GM12878 (cell line): ENCODE measurements around the gene TNXB. TPM values are rescaled to one million over a fixed set of nuclear protein-coding genes. Genes with fewer than 3 reads are reported as not detected.

ENCODE experiments used
- BHLHE40 ChIP-seq, 2 experiments: fragments of 450-650 bp in 1 of 2; IDR thresholded peaks; 2 replicates each; pipeline ENCODE4 v1.6.1; 2011 to 2017; ENCODE audit warnings: low read depth in 2 of 2, borderline replicate concordance in 1 of 2, improper control_type of control experiment in 1 of 2, low read length in 1 of 2, mild to moderate bottlenecking in 1 of 2
- CREM ChIP-seq: IDR thresholded peaks from 2 replicates; pipeline ENCODE4 v1.6.1; 2014; ENCODE audit warnings: antibody characterized with exemption, low read depth
- PML ChIP-seq: IDR thresholded peaks from 2 replicates; pipeline ENCODE4 v1.6.1; 2012; ENCODE audit warnings: low read length, inconsistent platforms
- SIN3A ChIP-seq: IDR thresholded peaks from 2 replicates; pipeline ENCODE4 v1.6.1; 2012; ENCODE audit warnings: low read depth, low read length, improper control_type of control experiment
- SPI1 ChIP-seq: IDR thresholded peaks from 2 replicates; pipeline ENCODE4 v1.6.1; 2011; ENCODE audit warnings: low read depth, mild to moderate bottlenecking, low read length, moderate library complexity, borderline replicate concordance; ENCODE audit not compliant: insufficient read depth
- SUPT20H ChIP-seq: IDR thresholded peaks from 2 replicates; pipeline ENCODE4 v1.6.1; 2011; ENCODE audit warnings: low read depth, mild to moderate bottlenecking, low read length, moderate library complexity, borderline replicate concordance; ENCODE audit not compliant: control insufficient read depth
- polyA plus RNA-seq, 11 experiments: library from polyadenylated mRNA; depleted of rRNA in 4 of 11; unstranded in 6 of 11; stranded (reverse) in 5 of 11; fragments of >200 nt; fragmentation: Nextera tagmentation in 4 of 11; fragmentation: Illumina TruSeq in 1 of 11; extraction: Ambion mirVana in 4 of 11; extraction: Trizol in 1 of 11; gene quantifications; 1 replicate in 1 of 11; 2 replicates in 10 of 11; pipeline versions ENCODE4 v1.2.1 to v1.2.3, GENCODE V29; 2011 to 2016; ENCODE audit warnings: inconsistent platforms in 2 of 11, missing spikeins in 2 of 11, low read depth in 1 of 11
- total RNA-seq, 4 experiments: library from RNA; depleted of rRNA in 3 of 4; stranded (reverse); fragments of >200 nt in 3 of 4; fragmentation: Illumina TruSeq in 1 of 4; extraction: Trizol in 1 of 4; gene quantifications; 2 replicates each; pipeline versions ENCODE4 v1.2.1 to v1.2.3, GENCODE V29; 2013 to 2021
- TF ChIP-seq, protein P1 (sequence below): IDR thresholded peaks from 2 replicates; pipeline ENCODE4 v1.6.1; 2012; ENCODE audit warnings: mild to moderate bottlenecking, low read depth, low read length
- TF ChIP-seq, protein P2 (sequence below): fragments of 150-350 bp; IDR thresholded peaks from 2 replicates; pipeline ENCODE4 v1.6.1; 2016; ENCODE audit warnings: low read depth, low read length
- TF ChIP-seq, protein P3 (sequence below): fragments of 450-650 bp; IDR thresholded peaks from 2 replicates; pipeline ENCODE4 v1.6.1; 2017; ENCODE audit warnings: low read depth, mild to moderate bottlenecking, moderate library complexity

Gene TNXB
- total and polyA plus RNA-seq, 10 of the 15 experiments (the other 5 are each of a cell fraction or from before 2014, with no cell fraction given) = 0.03 to 2.5 (median 0.68) TPM; not detected in 2

- TF ChIP-seq, protein P1, sequence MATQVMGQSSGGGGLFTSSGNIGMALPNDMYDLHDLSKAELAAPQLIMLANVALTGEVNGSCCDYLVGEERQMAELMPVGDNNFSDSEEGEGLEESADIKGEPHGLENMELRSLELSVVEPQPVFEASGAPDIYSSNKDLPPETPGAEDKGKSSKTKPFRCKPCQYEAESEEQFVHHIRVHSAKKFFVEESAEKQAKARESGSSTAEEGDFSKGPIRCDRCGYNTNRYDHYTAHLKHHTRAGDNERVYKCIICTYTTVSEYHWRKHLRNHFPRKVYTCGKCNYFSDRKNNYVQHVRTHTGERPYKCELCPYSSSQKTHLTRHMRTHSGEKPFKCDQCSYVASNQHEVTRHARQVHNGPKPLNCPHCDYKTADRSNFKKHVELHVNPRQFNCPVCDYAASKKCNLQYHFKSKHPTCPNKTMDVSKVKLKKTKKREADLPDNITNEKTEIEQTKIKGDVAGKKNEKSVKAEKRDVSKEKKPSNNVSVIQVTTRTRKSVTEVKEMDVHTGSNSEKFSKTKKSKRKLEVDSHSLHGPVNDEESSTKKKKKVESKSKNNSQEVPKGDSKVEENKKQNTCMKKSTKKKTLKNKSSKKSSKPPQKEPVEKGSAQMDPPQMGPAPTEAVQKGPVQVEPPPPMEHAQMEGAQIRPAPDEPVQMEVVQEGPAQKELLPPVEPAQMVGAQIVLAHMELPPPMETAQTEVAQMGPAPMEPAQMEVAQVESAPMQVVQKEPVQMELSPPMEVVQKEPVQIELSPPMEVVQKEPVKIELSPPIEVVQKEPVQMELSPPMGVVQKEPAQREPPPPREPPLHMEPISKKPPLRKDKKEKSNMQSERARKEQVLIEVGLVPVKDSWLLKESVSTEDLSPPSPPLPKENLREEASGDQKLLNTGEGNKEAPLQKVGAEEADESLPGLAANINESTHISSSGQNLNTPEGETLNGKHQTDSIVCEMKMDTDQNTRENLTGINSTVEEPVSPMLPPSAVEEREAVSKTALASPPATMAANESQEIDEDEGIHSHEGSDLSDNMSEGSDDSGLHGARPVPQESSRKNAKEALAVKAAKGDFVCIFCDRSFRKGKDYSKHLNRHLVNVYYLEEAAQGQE = no peak
- TF ChIP-seq SUPT20H (no peak), BHLHE40 (IDR thresholded peaks at IDR 0.05; ENCODE audit: borderline replicate concordance in 1 of 2, low read depth in 2 of 2, low read length in 1 of 2) (no peak), SPI1 (no peak), SIN3A (no peak), CREM (no peak), PML (no peak)
- TF ChIP-seq, protein P2, sequence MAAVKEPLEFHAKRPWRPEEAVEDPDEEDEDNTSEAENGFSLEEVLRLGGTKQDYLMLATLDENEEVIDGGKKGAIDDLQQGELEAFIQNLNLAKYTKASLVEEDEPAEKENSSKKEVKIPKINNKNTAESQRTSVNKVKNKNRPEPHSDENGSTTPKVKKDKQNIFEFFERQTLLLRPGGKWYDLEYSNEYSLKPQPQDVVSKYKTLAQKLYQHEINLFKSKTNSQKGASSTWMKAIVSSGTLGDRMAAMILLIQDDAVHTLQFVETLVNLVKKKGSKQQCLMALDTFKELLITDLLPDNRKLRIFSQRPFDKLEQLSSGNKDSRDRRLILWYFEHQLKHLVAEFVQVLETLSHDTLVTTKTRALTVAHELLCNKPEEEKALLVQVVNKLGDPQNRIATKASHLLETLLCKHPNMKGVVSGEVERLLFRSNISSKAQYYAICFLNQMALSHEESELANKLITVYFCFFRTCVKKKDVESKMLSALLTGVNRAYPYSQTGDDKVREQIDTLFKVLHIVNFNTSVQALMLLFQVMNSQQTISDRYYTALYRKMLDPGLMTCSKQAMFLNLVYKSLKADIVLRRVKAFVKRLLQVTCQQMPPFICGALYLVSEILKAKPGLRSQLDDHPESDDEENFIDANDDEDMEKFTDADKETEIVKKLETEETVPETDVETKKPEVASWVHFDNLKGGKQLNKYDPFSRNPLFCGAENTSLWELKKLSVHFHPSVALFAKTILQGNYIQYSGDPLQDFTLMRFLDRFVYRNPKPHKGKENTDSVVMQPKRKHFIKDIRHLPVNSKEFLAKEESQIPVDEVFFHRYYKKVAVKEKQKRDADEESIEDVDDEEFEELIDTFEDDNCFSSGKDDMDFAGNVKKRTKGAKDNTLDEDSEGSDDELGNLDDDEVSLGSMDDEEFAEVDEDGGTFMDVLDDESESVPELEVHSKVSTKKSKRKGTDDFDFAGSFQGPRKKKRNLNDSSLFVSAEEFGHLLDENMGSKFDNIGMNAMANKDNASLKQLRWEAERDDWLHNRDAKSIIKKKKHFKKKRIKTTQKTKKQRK = no peak
- TF ChIP-seq, protein P3, sequence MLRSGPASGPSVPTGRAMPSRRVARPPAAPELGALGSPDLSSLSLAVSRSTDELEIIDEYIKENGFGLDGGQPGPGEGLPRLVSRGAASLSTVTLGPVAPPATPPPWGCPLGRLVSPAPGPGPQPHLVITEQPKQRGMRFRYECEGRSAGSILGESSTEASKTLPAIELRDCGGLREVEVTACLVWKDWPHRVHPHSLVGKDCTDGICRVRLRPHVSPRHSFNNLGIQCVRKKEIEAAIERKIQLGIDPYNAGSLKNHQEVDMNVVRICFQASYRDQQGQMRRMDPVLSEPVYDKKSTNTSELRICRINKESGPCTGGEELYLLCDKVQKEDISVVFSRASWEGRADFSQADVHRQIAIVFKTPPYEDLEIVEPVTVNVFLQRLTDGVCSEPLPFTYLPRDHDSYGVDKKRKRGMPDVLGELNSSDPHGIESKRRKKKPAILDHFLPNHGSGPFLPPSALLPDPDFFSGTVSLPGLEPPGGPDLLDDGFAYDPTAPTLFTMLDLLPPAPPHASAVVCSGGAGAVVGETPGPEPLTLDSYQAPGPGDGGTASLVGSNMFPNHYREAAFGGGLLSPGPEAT = no peak
These were observed 43.0 kb upstream of the TNXB start, which contains the start of gene PRRT1 (continued) for GRCh38 chr6:32151863-32152768.
